Suprapubic skin (tissue), 4 donors: ENCODE results near the gene TGFB1.

Experiments used
- CTCF ChIP-seq, 2 donors: fragments of 200-600 bp in 1 of 2; fragments of 450-650 bp in 1 of 2; sonication (generic) in 1 of 2; IDR thresholded peaks; one replicate each; pipeline ENCODE4 v1.5.1; 2016 to 2019; ENCODE audit warnings: antibody characterized with exemption in 2 of 2, mild to moderate bottlenecking in 1 of 2, moderate library complexity in 1 of 2
- EP300 ChIP-seq: sonication (generic); formaldehyde crosslinking; IDR thresholded peaks from one replicate; pipeline ENCODE4 v1.6.1; 2017; ENCODE audit warnings: antibody characterized with exemption
- POLR2A ChIP-seq, 2 donors: fragments of 450-650 bp; IDR thresholded peaks; one replicate each; pipeline ENCODE4 v1.6.1; 2017; ENCODE audit warnings: antibody characterized with exemption in 2 of 2, mild to moderate bottlenecking in 2 of 2, moderate library complexity in 2 of 2
- POLR2AphosphoS5 ChIP-seq, 3 donors: sonication (generic); formaldehyde crosslinking; IDR thresholded peaks; one replicate each; pipeline ENCODE4 v1.6.1; 2017; ENCODE audit warnings: antibody characterized with exemption in 3 of 3

GRCh38 chr19:41401483-41401882 is 47.8 kb upstream of the TGFB1 start:
- TF ChIP-seq POLR2A (IDR thresholded peaks at IDR 0.05) (no peak), POLR2AphosphoS5 (IDR thresholded peaks at IDR 0.05) (no peak), CTCF (IDR thresholded peaks at IDR 0.05) (no peak), EP300 (no peak)
